Measurements from ENCODE around the gene BHMT. TPM values are rescaled to one million over a fixed set of nuclear protein-coding genes. Genes with fewer than 3 reads are reported as not detected.
"Not testable (repeated sequence)": the region's sequence is repeated elsewhere in the genome, so short reads cannot be mapped to it uniquely, and the experiment has no call there.

Gene BHMT
- total and polyA plus RNA-seq, 2 of the 4 experiments (the other 2 are of a cell fraction): not detected

DNA sequence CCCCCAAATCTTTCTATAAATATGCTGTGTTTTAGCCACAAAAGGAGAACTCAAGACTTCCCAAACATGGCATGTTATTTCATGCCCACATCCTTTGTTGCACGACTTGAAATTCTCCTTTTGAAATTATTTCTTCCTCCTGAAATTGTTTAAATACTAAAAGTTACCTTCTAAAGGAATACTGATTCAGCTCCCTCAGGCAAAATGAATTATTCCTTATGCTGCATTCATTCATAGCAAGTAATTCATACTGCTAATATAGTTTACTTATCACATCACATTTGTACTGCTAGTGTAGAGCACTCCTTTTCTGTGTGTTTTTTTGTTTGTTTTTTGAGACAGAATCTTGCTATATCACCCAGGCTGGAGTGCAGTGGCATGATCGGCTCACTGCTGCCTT is 45.7 kb downstream of the BHMT start:
- no peak overlapping the region for H4K8ac ChIP-seq (ENCODE audit: low read depth in 2 of 2, low read length in 2 of 2)
- CTCF ChIA-PET: interaction anchor here (1.2 kb wide), 1 partner anchor 24 kb away, joined by 3 read pairs; no protein-coding TSS in a partner anchor

DNA sequence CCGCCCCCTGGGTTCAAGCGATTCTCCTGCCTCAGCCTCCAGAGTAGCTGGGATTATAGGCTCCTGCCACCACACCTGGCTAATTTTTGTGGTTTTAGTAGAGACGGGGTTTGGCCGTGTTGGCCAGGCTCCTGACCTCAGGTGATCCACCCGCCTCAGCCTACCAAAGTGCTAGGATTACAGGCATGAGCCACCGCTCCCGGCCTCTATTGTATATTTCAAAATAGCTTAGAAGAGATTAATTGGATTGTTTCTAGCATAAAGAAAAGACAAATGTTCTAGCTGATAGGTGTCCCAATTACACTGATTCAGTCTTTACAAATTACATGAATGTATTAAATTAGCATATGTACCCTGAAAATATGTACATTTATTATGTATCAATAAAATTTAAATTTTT is 50.0 kb downstream of the BHMT start:
- H2AFZ ChIP-seq (replicated peaks; ENCODE audit: low read length, poor library complexity); H3K4me1 ChIP-seq (ENCODE audit: control insufficient read depth, insufficient read depth, low read length); ATAC-seq (ENCODE audit: low read depth); H3K9me3 ChIP-seq (ENCODE audit: control insufficient read depth, insufficient read depth, low read length); in situ Hi-C loops (cut with MboI; ENCODE audit: low sequenced_read_pairs); H3K9ac ChIP-seq (ENCODE audit: low read depth, low read length); DNase-seq; H4K91ac ChIP-seq (ENCODE audit: insufficient read depth, low read depth, low read length); H3K27ac ChIP-seq (ENCODE audit: insufficient read depth, low read length); H3K9me1 ChIP-seq (ENCODE audit: insufficient read depth, low read length); H3K27me3 ChIP-seq (ENCODE audit: control insufficient read depth, insufficient read depth, low read length); dilution Hi-C loops (cut with HindIII; ENCODE audit: low sequenced_read_pairs, unreplicated experiment); H4K5ac ChIP-seq (ENCODE audit: low read depth, low read length); POLR2A ChIA-PET (ENCODE audit: unreplicated experiment); H3K4ac ChIP-seq (ENCODE audit: low read depth, low read length); H2BK5ac ChIP-seq (ENCODE audit: low read depth, low read length, poor library complexity, severe bottlenecking); H3K36me3 ChIP-seq (ENCODE audit: control insufficient read depth, insufficient read depth, low read length); H3K23ac ChIP-seq (ENCODE audit: low read depth, low read length); H2BK120ac ChIP-seq (ENCODE audit: low read depth, low read length); BruUV-seq (replicated peaks); H2BK20ac ChIP-seq (ENCODE audit: low read depth, low read length); H3K14ac ChIP-seq (replicated peaks; ENCODE audit: low read depth, low read length); H2BK15ac ChIP-seq (ENCODE audit: low read depth, low read length); H2AK5ac ChIP-seq (ENCODE audit: low read depth, low read length); H3K56ac ChIP-seq (ENCODE audit: extremely low read depth, insufficient read depth, low read length); H3K18ac ChIP-seq (ENCODE audit: low read depth, low read length); H2AK9ac ChIP-seq (replicated peaks; ENCODE audit: low read depth, low read length, poor library complexity); H3K4me3 ChIP-seq (ENCODE audit: insufficient read depth, low read depth, low read length); H3K79me1 ChIP-seq (ENCODE audit: low read depth in 1 of 2, low read length in 2 of 2); H4K8ac ChIP-seq (ENCODE audit: low read depth in 2 of 2, low read length in 2 of 2); intact Hi-C loops (cut with micrococcal nuclease); H4K20me1 ChIP-seq (ENCODE audit: insufficient read depth, low read length); H3K4me2 ChIP-seq (ENCODE audit: low read depth, low read length): not testable (repeated sequence)
- no CpG with 5 or more reads among the region's 7 CpGs for WGBS, 2 experiments (ENCODE audit: extremely low coverage in 2 of 2, insufficient read length in 1 of 2)
- CTCF ChIA-PET: interaction anchor here (0.9 kb wide), 1 partner anchor 39 kb away, joined by 4 read pairs; no protein-coding TSS in a partner anchor

More for the DNA sequence above, 45.7 kb downstream of the BHMT start:
- Histone ChIP-seq H3K9ac (ENCODE audit: low read depth, low read length) (no peak overlapping the region), H2BK5ac (ENCODE audit: low read depth, low read length, poor library complexity, severe bottlenecking) (no peak overlapping the region), H3K9me3 (ENCODE audit: control insufficient read depth, insufficient read depth, low read length) (no peaks in the 10 kb centered on the region), H2AK5ac (ENCODE audit: low read depth, low read length) (no peak overlapping the region), H3K56ac (ENCODE audit: extremely low read depth, insufficient read depth, low read length) (no peak overlapping the region), H3K79me1 (ENCODE audit: low read depth in 1 of 2, low read length in 2 of 2) (no peaks in the 10 kb centered on the region), H3K9me1 (ENCODE audit: insufficient read depth, low read length) (no peaks in the 10 kb centered on the region), H3K4ac (ENCODE audit: low read depth, low read length) (no peak overlapping the region), H3K27ac (ENCODE audit: insufficient read depth, low read length) (no peak overlapping the region), H3K4me2 (ENCODE audit: low read depth, low read length) (no peak overlapping the region), H3K4me1 (ENCODE audit: control insufficient read depth, insufficient read depth, low read length) (no peaks in the 10 kb centered on the region; the same call in 1 of the 2 replicates), H2BK120ac (ENCODE audit: low read depth, low read length) (no peak overlapping the region), H4K20me1 (ENCODE audit: insufficient read depth, low read length) (no peaks in the 10 kb centered on the region), H3K23ac (ENCODE audit: low read depth, low read length) (no peak overlapping the region), H3K18ac (ENCODE audit: low read depth, low read length) (no peak overlapping the region), H3K4me3 (ENCODE audit: insufficient read depth, low read depth, low read length) (no peak overlapping the region), H2BK15ac (ENCODE audit: low read depth, low read length) (no peak overlapping the region), H2AFZ (replicated peaks; ENCODE audit: low read length, poor library complexity) (no peak overlapping the region), H3K14ac (replicated peaks; ENCODE audit: low read depth, low read length) (no peak overlapping the region), H4K91ac (ENCODE audit: insufficient read depth, low read depth, low read length) (no peak overlapping the region), H2AK9ac (replicated peaks; ENCODE audit: low read depth, low read length, poor library complexity) (no peak overlapping the region), H4K5ac (ENCODE audit: low read depth, low read length) (no peak overlapping the region), H3K27me3 (ENCODE audit: control insufficient read depth, insufficient read depth, low read length) (peaks cover 4% of the 10 kb centered on the region), H3K36me3 (ENCODE audit: control insufficient read depth, insufficient read depth, low read length) (no peaks in the 10 kb centered on the region), H2BK20ac (ENCODE audit: low read depth, low read length) (no peak overlapping the region)
- BruUV-seq (replicated peaks): no TSS peak
- TF ChIP-seq, protein P1, sequence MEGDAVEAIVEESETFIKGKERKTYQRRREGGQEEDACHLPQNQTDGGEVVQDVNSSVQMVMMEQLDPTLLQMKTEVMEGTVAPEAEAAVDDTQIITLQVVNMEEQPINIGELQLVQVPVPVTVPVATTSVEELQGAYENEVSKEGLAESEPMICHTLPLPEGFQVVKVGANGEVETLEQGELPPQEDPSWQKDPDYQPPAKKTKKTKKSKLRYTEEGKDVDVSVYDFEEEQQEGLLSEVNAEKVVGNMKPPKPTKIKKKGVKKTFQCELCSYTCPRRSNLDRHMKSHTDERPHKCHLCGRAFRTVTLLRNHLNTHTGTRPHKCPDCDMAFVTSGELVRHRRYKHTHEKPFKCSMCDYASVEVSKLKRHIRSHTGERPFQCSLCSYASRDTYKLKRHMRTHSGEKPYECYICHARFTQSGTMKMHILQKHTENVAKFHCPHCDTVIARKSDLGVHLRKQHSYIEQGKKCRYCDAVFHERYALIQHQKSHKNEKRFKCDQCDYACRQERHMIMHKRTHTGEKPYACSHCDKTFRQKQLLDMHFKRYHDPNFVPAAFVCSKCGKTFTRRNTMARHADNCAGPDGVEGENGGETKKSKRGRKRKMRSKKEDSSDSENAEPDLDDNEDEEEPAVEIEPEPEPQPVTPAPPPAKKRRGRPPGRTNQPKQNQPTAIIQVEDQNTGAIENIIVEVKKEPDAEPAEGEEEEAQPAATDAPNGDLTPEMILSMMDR (conservative IDR thresholded peaks at IDR 0.05; ENCODE audit: low read depth, low read length): no peak
- TF ChIP-seq MAFK (IDR thresholded peaks at IDR 0.05; ENCODE audit: low read depth, low read length) (no peak), MAZ (IDR thresholded peaks at IDR 0.05; ENCODE audit: borderline replicate concordance, low read depth, low read length) (no peak), RAD21 (IDR thresholded peaks at IDR 0.05; ENCODE audit: low read length) (no peak)
- TF ChIP-seq, protein P2, sequence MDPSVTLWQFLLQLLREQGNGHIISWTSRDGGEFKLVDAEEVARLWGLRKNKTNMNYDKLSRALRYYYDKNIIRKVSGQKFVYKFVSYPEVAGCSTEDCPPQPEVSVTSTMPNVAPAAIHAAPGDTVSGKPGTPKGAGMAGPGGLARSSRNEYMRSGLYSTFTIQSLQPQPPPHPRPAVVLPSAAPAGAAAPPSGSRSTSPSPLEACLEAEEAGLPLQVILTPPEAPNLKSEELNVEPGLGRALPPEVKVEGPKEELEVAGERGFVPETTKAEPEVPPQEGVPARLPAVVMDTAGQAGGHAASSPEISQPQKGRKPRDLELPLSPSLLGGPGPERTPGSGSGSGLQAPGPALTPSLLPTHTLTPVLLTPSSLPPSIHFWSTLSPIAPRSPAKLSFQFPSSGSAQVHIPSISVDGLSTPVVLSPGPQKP (IDR thresholded peaks at IDR 0.05; ENCODE audit: borderline replicate concordance, low read depth, low read length): no peak
- intact Hi-C loops (cut with micrococcal nuclease): no loop called here
- dilution Hi-C loops (cut with HindIII; ENCODE audit: low sequenced_read_pairs, unreplicated experiment): no loop called here
- ATAC-seq (ENCODE audit: low read depth) (no peak), DNase-seq (no peak)
- in situ Hi-C loops (cut with MboI; ENCODE audit: low sequenced_read_pairs): no loop called here
- WGBS, 2 experiments (ENCODE audit: extremely low coverage in 2 of 2, insufficient read length in 1 of 2): no CpG with 5 or more reads among the region's 2 CpGs
- POLR2A ChIA-PET (ENCODE audit: unreplicated experiment): no interaction called here

All from IMR-90 (cell line).